Fibroblast of lung (primary cell): ENCODE results near the gene TMSB4X. TPM values are rescaled to one million over a fixed set of nuclear protein-coding genes. Genes with fewer than 3 reads are reported as not detected.
A peak's percentile ranks its signal among the peaks of the same experiment; 100 is the strongest.

ENCODE experiments used
- DNase-seq, 2 donors: peaks; one replicate each; pipeline versions ENCODE4 v3.0.0 to v3.0.0-alpha.2; 2010; ENCODE audit warnings: low read depth in 2 of 2
- H2AFZ ChIP-seq: 2 replicates; pipeline ENCODE4 v1.5.1; 2012; ENCODE audit warnings: low read length, control low read depth, inconsistent platforms
- H3K27ac ChIP-seq: 2 replicates; pipeline ENCODE4 v1.5.1; 2011; ENCODE audit warnings: low read length, control low read depth; ENCODE audit not compliant: insufficient read depth
- H3K27me3 ChIP-seq: 2 replicates; pipeline ENCODE4 v1.5.1; 2011; ENCODE audit warnings: mild to moderate bottlenecking, low read length; ENCODE audit not compliant: control insufficient read depth, insufficient read depth
- H3K36me3 ChIP-seq: 2 replicates; pipeline ENCODE4 v1.5.1; 2011; ENCODE audit warnings: low read length; ENCODE audit not compliant: control insufficient read depth, insufficient read depth
- H3K4me1 ChIP-seq: 2 replicates; pipeline ENCODE4 v1.5.1; 2011; ENCODE audit warnings: low read length; ENCODE audit not compliant: control insufficient read depth, insufficient read depth; ENCODE audit errors: extremely low read depth
- H3K4me2 ChIP-seq: 2 replicates; pipeline ENCODE4 v1.5.1; 2011; ENCODE audit warnings: low read length, control low read depth; ENCODE audit not compliant: insufficient read depth; ENCODE audit errors: extremely low read depth
- H3K4me3 ChIP-seq, 4 experiments: fragments of 200-600 bp in 1 of 4; sonication (generic) in 1 of 4; replicated peaks in 1 of 4; 2 replicates each; pipeline ENCODE4 v1.5.1; 2011 to 2016; ENCODE audit warnings: low read length in 4 of 4, low read depth in 3 of 4, mild to moderate bottlenecking in 3 of 4, control low read depth in 2 of 4, inconsistent platforms in 1 of 4, mixed read lengths in 1 of 4; ENCODE audit not compliant: insufficient read depth in 1 of 4; ENCODE audit errors: control extremely low read depth in 1 of 4
- H3K79me2 ChIP-seq: 2 replicates; pipeline ENCODE4 v1.5.1; 2012; ENCODE audit warnings: mild to moderate bottlenecking, low read length, inconsistent platforms; ENCODE audit not compliant: control insufficient read depth, insufficient read depth
- H3K9ac ChIP-seq: 2 replicates; pipeline ENCODE4 v1.5.1; 2011; ENCODE audit warnings: mild to moderate bottlenecking, low read length, control low read depth; ENCODE audit not compliant: insufficient read depth
- H3K9me3 ChIP-seq: 2 replicates; pipeline ENCODE4 v1.5.1; 2012; ENCODE audit warnings: low read depth, low read length; ENCODE audit not compliant: control insufficient read depth, insufficient read depth
- H4K20me1 ChIP-seq: 2 replicates; pipeline ENCODE4 v1.5.1; 2011; ENCODE audit warnings: low read length; ENCODE audit not compliant: control insufficient read depth, insufficient read depth; ENCODE audit errors: extremely low read depth
- CTCF ChIP-seq, 2 donors: IDR thresholded peaks in 1 of 2; conservative IDR thresholded peaks in 1 of 2; 1 replicate in 1 of 2; 2 replicates in 1 of 2; pipeline ENCODE4 v1.5.1; 2011 to 2012; ENCODE audit warnings: low read length in 2 of 2, control low read depth in 1 of 2, inconsistent platforms in 1 of 2, low read depth in 1 of 2, mild to moderate bottlenecking in 1 of 2
- EZH2 ChIP-seq: IDR thresholded peaks from 2 replicates; pipeline ENCODE4 v1.5.1; 2012; ENCODE audit warnings: low read length, control low read depth, mild to moderate bottlenecking; ENCODE audit errors: missing control alignments
- polyA plus RNA-seq, 2 donors: library from polyadenylated mRNA; depleted of rRNA in 1 of 2; stranded (reverse) in 1 of 2; unstranded in 1 of 2; fragments of >200 nt; gene quantifications; 2 replicates each; pipeline ENCODE4 v1.2.1, GENCODE V29; 2011 to 2012; ENCODE audit warnings: missing spikeins in 1 of 2
- total RNA-seq: library from RNA; depleted of rRNA; stranded (reverse); fragments of >200 nt; gene quantifications from 2 replicates; pipeline ENCODE4 v1.2.1, GENCODE V29; 2014

Gene TMSB4X
- total and polyA plus RNA-seq, 2 donors (not counting 1 experiment from before 2014, with no cell fraction given) = 14,631 to 17,013 TPM

- H4K20me1 ChIP-seq = no peaks in the 10 kb centered on the region
- H3K4me2 ChIP-seq = no peak overlapping the region
- TF ChIP-seq CTCF (conservative IDR thresholded peaks at IDR 0.05 in 1 of 2, IDR thresholded peaks at IDR 0.05 in 1 of 2; ENCODE audit: low read depth in 1 of 2, low read length in 2 of 2) (no peak), EZH2 (no peak)
- no peaks in the 10 kb centered on the region for H3K27me3 ChIP-seq
- no peaks in the 10 kb centered on the region for H3K9me3 ChIP-seq
- no peak overlapping the region for H3K4me3 ChIP-seq
- no peaks in the 10 kb centered on the region for H3K36me3 ChIP-seq
- H3K79me2 ChIP-seq = no peaks in the 10 kb centered on the region
- no peak overlapping the region for H2AFZ ChIP-seq
- no peaks in the 10 kb centered on the region for H3K4me1 ChIP-seq
- no peak overlapping the region for H3K27ac ChIP-seq
- peak in 1 of 2 donors; percentile 33 for DNase-seq
- H3K9ac ChIP-seq = no peak overlapping the region
Measured at GRCh38 chrX:12999422-12999821, 24.5 kb downstream of the TMSB4X start.

DNA sequence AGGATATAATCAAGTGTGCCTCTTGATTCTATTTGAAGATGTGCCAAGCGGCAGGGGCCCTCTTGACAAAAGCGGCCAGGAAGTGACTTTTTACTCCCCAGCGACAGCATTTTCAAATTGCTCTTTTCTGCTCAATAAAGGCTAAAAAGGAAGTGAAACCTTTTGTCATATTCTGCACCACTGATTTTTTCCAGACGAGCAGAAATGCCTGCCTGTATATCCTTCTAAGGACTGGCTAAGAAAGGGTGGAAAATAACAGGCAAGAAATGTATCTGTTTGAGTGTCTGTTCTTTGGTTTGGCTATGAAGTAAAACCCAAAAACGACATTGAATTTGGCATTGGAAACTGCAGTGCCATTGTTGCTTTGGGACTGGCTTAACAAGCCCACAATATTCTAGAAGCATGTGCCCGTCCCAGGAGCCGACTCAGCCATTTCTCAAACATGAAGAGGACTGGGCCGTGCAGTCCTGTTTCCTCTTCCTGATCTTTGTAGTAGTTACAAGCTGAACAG, 25.4 kb downstream of the TMSB4X start:
- Histone ChIP-seq H3K4me1 (no peaks in the 10 kb centered on the region), H2AFZ (no peak overlapping the region), H3K27ac (no peak overlapping the region), H3K4me3 (no peak overlapping the region), H4K20me1 (no peaks in the 10 kb centered on the region), H3K9ac (no peak overlapping the region), H3K4me2 (no peak overlapping the region), H3K79me2 (no peaks in the 10 kb centered on the region), H3K36me3 (no peaks in the 10 kb centered on the region), H3K9me3 (no peaks in the 10 kb centered on the region), H3K27me3 (no peaks in the 10 kb centered on the region)
- DNase-seq = no peak
- TF ChIP-seq EZH2 (no peak), CTCF (conservative IDR thresholded peaks at IDR 0.05 in 1 of 2, IDR thresholded peaks at IDR 0.05 in 1 of 2; ENCODE audit: low read depth in 1 of 2, low read length in 2 of 2) (no peak)

DNA sequence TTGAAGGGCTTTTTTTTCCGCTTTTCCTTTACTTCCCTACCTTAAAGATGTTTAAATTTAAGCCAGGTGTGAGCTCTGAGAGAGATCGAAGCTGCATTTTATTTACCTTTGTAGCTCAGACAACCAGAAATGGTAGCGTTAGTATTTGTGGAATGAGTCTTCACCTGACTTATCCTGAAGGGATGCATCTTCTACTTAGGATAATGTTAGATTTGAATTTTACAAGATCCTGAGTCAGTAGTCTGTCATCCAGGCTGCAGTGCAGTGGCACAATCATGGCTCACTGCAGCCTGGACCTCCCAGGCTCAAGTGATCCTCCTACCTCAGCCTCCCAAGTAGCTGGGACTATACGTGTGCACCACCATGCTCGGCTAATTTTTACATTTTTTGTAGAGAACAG, 26.2 kb downstream of the TMSB4X start:
- Histone ChIP-seq H3K27ac (no peak overlapping the region), H3K4me3 (no peak overlapping the region)

More for the DNA sequence above, 26.2 kb downstream of the TMSB4X start:
- DNase-seq = no peak
- Histone ChIP-seq H3K9ac (no peak overlapping the region), H2AFZ (no peak overlapping the region), H3K9me3 (no peaks in the 10 kb centered on the region), H3K27me3 (no peaks in the 10 kb centered on the region), H4K20me1 (no peaks in the 10 kb centered on the region), H3K79me2 (no peaks in the 10 kb centered on the region), H3K4me1 (no peaks in the 10 kb centered on the region), H3K4me2 (no peak overlapping the region), H3K36me3 (no peaks in the 10 kb centered on the region)
- TF ChIP-seq CTCF (conservative IDR thresholded peaks at IDR 0.05 in 1 of 2, IDR thresholded peaks at IDR 0.05 in 1 of 2; ENCODE audit: low read depth in 1 of 2, low read length in 2 of 2) = no peak
- TF ChIP-seq EZH2 = no peak
